Measurements from ENCODE around the gene PROK1.

The PROK1 gene

DNA sequence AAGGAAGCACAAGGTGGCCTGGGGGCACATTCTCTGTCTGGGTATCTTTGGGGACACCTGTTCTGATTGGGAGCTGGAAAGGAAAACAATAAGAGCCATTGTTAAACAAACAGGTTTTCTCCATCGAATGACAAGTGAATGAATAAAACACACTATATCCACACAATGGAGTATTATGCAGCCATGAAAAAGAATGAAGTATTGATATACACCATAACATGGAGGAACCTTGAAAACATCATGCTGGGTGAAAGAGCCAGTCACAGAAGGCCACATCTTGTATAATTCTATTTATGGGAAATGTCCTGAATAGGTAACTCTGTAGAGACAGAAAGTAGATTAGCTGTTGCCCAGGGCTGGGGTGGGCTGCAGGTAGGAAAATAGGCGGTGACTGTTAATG is 11.1 kb downstream of the PROK1 start:
- TF ChIP-seq, protein P1, sequence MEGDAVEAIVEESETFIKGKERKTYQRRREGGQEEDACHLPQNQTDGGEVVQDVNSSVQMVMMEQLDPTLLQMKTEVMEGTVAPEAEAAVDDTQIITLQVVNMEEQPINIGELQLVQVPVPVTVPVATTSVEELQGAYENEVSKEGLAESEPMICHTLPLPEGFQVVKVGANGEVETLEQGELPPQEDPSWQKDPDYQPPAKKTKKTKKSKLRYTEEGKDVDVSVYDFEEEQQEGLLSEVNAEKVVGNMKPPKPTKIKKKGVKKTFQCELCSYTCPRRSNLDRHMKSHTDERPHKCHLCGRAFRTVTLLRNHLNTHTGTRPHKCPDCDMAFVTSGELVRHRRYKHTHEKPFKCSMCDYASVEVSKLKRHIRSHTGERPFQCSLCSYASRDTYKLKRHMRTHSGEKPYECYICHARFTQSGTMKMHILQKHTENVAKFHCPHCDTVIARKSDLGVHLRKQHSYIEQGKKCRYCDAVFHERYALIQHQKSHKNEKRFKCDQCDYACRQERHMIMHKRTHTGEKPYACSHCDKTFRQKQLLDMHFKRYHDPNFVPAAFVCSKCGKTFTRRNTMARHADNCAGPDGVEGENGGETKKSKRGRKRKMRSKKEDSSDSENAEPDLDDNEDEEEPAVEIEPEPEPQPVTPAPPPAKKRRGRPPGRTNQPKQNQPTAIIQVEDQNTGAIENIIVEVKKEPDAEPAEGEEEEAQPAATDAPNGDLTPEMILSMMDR (conservative IDR thresholded peaks at IDR 0.05), result no peak
- no peak overlapping the region for H3K27ac ChIP-seq

DNA sequence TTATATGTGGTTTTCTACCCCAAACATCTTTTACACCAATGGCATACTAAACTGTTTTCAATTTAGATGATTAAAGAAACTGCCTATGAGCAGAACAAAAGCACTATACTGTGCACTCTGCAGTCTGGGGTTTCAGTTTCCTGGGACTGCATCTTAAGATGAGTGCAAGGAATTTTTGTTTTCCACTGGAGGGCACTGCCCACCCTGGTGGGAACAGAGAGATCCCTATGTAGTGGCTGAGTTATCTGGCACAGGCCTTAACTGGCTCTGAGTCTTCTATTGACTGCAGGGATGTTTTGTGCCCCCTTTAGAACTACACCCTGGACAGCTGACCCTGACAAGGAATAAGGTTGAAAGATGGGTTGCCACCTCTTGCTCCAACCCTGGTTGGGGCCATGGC is 12.0 kb downstream of the PROK1 start:
- no peak overlapping the region for H3K27ac ChIP-seq
- TF ChIP-seq, protein P1 (conservative IDR thresholded peaks at IDR 0.05), result no peak

DNA sequence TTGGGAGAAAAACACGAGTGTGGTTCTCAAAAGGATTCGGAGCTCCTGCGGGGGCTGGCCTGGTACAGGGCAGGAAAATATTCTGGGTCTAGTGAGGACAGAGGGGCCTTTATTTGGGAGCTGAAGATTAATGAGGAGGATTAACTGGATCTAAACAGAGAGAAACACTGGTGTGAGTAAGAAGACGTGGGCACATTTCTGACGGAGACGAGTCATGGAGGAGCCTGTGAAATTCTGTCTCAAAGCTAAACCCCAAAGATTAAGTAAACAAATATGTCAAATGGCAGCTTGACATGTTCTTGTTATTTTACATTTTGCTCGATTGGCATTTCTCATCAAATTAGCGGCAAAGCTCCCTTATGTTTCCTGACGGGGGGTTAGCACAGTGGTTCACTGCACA is 12.8 kb downstream of the PROK1 start:
- TF ChIP-seq, protein P1 (conservative IDR thresholded peaks at IDR 0.05), result no peak
- no peak overlapping the region for H3K27ac ChIP-seq

DNA sequence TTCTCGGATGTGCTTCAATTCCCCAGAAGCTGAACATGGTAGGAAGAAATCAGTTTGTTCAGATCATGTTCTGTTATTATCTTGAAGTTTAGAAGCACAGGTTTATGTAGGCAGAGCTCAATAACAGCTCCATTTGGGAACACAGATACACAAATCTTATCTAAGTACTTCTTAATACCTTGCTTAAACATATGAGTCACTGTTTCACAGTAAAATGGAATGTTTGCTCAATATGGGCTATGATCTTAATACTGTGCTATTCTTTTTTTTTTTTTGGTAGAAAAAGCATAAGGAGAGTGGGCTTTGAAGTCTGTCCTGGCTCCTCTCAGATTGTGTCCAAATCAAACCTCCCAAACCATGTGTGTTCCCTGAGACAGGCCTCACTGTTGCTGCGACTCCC is 13.4 kb downstream of the PROK1 start:
- TF ChIP-seq, protein P1 (conservative IDR thresholded peaks at IDR 0.05), result no peak
- no peak overlapping the region for H3K27ac ChIP-seq

DNA sequence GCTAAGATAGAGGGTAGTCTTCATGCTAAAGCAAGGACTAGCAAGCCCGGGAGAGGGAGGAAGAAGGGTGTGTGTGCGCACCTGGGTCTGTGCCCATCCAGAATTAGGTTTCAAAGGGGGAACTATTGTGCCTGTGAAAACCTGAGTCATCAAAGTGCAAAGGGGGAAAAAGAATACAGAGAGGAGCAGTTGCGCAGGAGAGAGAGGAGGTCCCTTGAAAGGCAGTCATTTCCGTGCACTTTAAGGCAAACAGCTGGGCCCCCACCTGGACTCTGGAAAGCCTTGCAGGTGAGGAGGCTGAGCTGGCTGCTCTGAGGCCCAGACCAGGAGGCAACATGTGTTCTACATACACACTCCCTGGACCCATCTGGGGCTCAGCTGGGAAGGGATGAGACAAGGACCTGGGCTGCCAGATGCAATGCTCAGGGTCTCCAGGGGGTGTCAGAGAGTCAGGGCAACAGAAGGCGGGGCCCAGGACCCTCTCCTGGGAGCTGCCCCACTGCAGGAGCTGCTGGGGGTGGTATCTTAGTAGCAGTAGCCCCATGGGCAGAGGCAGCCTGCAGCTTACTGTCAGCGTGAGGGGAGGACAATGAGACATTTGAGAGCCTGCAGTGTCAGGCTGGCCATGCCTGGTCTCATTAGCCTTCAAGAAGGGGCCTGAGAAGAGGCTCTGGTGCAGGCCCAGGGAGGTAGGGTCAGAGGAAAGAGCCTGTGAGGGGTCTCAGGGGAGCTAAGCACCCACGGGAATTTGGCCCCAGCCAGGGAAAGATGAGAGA is 14.3 kb downstream of the PROK1 start:
- TF ChIP-seq, protein P1 (conservative IDR thresholded peaks at IDR 0.05), result no peak

DNA sequence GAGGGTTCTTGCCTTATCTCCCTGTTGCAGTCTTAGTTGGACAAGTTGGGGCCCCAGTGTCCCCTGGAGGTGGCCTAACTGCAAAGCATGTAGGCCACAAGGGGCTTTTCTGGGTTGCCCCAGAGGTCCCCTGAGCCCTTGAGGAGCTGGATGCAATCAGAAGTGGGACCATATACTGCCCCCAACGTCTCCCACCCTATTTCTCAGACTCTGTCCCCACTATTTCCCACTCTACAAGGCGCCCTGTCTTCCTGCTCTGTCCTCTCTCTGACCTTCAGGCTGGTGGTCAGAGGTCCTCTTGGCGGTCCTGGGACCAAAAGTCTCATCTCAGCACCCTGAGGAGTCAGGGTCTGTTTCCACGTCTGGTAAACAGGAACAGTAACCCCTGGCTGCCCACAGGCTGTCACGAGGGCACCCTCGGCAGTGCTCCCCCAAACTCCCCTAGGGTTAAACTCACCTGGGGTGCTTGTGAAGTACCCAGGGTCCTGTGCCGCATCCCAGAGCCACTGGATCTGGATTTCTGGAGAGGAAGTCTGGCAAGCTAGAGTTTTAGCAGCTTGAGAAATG is 14.9 kb downstream of the PROK1 start:
- TF ChIP-seq, protein P1 (conservative IDR thresholded peaks at IDR 0.05), result no peak
- H3K27ac ChIP-seq, result no peak overlapping the region

More for the DNA sequence above, 14.3 kb downstream of the PROK1 start:
- no peak overlapping the region for H3K27ac ChIP-seq

DNA sequence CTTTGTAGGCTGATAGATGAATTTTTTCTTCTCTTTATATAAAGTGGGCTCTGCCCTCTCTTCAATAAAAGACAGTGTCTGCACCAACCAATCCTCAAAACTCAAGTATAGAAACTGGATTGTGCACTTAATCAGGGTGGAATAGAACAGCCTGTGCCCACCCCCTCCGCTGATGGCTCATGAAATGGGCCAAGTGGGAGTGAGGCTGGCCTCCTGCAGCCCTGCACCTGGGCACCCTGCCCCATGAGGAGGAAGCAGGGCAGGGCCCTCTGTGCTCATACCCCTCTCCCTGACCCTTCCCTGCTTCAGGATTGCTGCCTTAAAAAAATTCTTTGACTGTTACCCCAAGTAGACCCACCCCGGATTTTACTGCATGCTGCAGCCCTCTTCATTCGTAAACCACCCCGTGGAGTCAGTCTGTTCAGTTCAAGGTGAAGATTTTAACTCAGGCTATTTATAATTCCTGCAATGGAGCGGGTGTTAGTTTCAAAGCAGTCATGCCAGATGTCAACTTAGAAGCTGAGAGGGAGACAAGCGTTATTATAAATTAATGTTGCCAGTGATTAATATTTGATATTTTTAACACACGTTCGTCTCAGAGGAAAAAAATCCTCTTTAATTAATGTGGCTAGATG is 15.8 kb downstream of the PROK1 start:
- no peak overlapping the region for H3K27ac ChIP-seq
- TF ChIP-seq, protein P1 (conservative IDR thresholded peaks at IDR 0.05), result no peak

Measured in VCaP (cell line).